ENCODE data around the gene STX11.

DNA sequence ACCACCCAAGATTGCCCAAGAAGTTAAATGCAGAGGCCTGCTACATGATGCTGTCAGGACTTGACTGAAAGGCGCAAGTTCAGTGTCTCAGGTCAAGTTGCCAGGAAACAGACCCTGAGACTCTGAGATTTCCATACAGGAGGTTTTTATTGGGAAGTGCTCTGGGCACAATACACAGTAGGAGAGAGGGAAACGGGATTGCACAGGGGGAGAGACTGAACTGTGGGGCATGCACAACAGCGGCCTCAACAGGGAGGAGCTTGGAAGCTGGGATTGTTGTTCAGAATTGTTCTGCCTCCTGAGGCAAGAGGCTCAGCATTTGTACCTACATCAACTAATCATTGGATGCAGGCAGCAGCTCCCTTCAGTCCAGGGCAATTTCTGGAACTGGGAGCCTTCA lies 6.7 kb downstream of the STX11 start:
- TF ChIP-seq, protein P1, sequence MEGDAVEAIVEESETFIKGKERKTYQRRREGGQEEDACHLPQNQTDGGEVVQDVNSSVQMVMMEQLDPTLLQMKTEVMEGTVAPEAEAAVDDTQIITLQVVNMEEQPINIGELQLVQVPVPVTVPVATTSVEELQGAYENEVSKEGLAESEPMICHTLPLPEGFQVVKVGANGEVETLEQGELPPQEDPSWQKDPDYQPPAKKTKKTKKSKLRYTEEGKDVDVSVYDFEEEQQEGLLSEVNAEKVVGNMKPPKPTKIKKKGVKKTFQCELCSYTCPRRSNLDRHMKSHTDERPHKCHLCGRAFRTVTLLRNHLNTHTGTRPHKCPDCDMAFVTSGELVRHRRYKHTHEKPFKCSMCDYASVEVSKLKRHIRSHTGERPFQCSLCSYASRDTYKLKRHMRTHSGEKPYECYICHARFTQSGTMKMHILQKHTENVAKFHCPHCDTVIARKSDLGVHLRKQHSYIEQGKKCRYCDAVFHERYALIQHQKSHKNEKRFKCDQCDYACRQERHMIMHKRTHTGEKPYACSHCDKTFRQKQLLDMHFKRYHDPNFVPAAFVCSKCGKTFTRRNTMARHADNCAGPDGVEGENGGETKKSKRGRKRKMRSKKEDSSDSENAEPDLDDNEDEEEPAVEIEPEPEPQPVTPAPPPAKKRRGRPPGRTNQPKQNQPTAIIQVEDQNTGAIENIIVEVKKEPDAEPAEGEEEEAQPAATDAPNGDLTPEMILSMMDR (IDR thresholded peaks at IDR 0.05 in 2 of 3, conservative IDR thresholded peaks at IDR 0.05 in 1 of 3; ENCODE audit: borderline replicate concordance in 1 of 3, insufficient read depth in 1 of 3, low read depth in 2 of 3, low read length in 2 of 3), result no peak
- TF ChIP-seq ZFX (IDR thresholded peaks at IDR 0.05), result no peak
- TF ChIP-seq EZH2 (IDR thresholded peaks at IDR 0.05), result no peak
- no peak for TF ChIP-seq TCF7L2 (IDR thresholded peaks at IDR 0.05; ENCODE audit: borderline replicate concordance, extremely low read depth, insufficient read depth, insufficient read length)
- no peak for TF ChIP-seq POLR2A (IDR thresholded peaks at IDR 0.05; ENCODE audit: borderline replicate concordance, extremely low read depth, insufficient read depth, insufficient read length)
- TF ChIP-seq POLR2AphosphoS5 (IDR thresholded peaks at IDR 0.05; ENCODE audit: low read depth, low read length), result no peak
- TF ChIP-seq ELF1 (IDR thresholded peaks at IDR 0.05; ENCODE audit: borderline replicate concordance, low read depth), result no peak
- TF ChIP-seq EZH2phosphoT487 (IDR thresholded peaks at IDR 0.05; ENCODE audit: borderline replicate concordance), result no peak
- no peak for TF ChIP-seq SIN3A (IDR thresholded peaks at IDR 0.05; ENCODE audit: low read depth)
- no peak for TF ChIP-seq YY1 (IDR thresholded peaks at IDR 0.05; ENCODE audit: extremely low read depth, insufficient replicate concordance, low read depth, low read length)
- TF ChIP-seq ZNF274 (IDR thresholded peaks at IDR 0.05; ENCODE audit: low read depth, low read length), result no peak
- TF ChIP-seq SP1 (IDR thresholded peaks at IDR 0.05; ENCODE audit: low read depth), result no peak
- no peak for TF ChIP-seq JUND (IDR thresholded peaks at IDR 0.05)
